NCI-H1436 treated with DMSO at 0.1 percent for 48 hours (cell line): ENCODE measurements around the gene FLVCR2.

Source experiments
- DNase-seq: peaks from one replicate; lab custom pipeline; 2025; lab: John Stamatoyannopoulos, UW

The FLVCR2 gene

DNA sequence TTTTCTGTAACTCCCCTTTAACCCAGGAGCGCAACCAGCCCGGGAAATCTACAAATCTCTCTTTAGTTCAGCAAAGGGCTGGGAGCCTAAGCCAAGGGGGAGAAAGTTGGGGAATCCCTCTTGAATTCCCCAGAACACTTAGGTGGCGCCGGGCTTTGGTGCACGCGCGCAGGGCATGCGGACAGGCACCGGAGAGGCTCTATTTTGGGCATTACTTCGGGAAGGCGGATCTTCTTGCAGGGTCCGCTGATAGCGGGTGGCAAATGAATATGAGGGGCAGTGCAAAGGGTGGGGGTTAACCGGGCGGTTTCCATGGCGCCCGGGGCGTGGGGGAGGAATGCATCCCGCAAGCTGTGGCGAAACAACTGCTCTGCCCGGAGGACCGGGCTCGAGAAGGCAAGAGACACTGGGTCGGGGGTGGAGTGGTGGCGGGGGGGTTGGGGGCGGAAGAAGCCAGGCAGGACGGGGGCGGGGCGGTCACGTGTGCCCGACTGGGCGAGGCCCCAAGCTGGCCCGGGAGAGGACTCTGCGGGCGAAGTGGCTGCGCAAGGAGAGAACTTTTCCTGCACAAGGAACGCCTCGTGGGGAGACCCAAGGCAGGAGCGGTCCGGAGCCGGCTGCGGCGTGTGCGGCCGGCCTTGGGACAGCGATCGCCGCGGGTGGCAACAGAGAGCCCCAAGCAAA is at the start of gene FLVCR2:
FLVCR2 (plus strand) TSS at position 519 of the 684 bp plus-strand sequence. CDS start 353 bp downstream, outside the sequence.
- DNase-seq: no peak

GRCh38 chr14:75531256-75531655 is 47.2 kb upstream of the FLVCR2 start:
- DNase-seq: no peak

GRCh38 chr14:75531660-75532317 is 46.6 kb upstream of the FLVCR2 start:
- no peak for DNase-seq

DNA sequence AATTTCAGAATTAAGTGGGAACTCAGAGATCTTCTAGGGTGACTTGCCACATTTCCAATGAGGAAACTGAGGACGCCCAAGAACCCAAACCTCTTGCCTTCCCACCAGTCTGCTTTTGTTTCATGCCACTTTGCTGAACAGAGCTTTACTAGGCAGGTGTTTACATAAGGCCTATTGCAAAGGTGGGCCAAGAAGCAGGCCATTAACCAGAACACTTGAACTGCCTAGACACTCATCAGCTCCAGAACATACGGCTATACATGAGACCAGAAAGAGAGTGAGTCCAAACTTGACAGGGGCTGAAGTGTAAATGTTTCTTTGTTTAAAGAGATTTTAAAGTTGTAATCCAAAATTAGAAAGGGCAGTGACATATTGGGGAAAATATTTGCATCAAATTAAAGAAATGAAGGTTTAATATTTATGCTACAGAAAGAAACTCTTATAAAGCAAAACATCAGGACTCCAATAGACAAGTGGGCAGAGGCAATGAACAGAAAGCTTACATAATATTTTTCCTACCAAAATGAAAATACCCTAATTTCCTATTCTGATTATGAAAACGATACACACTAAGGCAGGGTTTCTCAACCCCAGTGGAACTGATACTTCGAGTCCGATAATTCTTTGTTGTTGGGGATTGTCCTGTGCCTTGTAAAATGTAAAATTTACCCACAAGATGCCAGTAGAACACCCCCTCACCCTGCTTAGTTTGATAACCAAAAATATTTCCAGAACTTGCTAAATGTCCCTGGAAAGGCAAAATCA is 44.4 kb upstream of the FLVCR2 start:
- DNase-seq: no peak

- no peak for DNase-seq
Observed at GRCh38 chr14:75535164-75535898, 43.1 kb upstream of the FLVCR2 start.

DNA sequence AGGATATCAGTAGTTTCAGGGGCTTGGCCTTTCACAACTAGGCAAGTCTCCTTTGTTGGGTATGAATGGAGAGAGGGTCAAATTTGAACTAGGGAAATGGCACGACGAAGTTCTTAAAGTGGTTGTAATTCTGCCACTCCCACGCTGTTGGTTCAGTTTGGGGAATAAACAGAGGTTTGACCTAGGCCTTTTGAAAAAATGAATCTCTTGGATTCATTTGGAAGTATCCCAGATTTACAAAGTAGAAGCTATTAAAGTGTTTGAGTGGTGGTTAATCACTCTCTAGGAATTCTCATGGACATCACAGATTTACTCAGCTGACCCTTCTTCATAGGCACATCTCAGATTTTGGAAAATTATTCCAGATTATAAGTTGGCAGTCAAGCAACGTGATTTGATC is 41.3 kb upstream of the FLVCR2 start:
- no peak for DNase-seq

DNA sequence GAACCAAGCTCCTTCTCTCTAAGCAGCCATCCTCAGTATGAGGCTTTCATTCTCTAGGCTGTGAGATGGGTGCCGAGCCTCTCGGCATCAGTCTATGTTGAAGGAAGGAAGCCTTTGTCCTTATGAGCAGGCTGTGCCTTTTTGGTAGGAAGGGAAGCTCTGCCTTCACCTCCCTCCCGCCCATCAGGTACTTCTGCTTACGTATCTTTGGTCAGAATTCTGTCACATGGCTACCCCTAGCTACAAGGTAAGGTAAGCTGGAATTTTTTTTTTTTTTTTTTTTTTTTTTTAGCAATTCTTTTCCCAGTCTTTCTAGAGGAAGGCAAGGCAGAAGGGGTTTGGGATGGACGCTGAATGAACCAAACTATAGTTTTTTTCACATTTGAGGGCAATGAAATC is 39.3 kb upstream of the FLVCR2 start:
- no peak for DNase-seq

GRCh38 chr14:75539561-75540478 is 38.6 kb upstream of the FLVCR2 start:
- DNase-seq: no peak

DNA sequence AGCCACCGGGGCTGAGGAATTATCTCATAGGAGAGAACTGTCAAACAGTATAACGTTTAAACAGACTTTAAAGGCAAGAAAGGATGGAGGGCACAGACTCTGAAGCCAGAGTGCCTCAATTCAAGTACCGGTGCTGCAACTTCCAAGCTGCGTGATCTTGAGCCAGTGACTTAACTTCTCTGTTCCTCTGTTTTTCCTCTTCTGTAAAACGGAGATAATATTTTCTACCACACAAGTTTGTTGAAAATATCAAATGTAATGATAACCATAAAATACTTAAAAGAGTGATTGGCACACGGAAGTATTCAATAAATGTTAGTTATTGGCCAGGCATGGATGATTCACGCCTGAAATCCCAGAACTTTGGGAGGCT is 38.0 kb upstream of the FLVCR2 start:
- DNase-seq: no peak

- DNase-seq: no peak
Observed at GRCh38 chr14:75542588-75543091, 35.8 kb upstream of the FLVCR2 start.

GRCh38 chr14:75543253-75543652 is 35.2 kb upstream of the FLVCR2 start:
- no peak for DNase-seq

GRCh38 chr14:75543786-75544185 is 34.6 kb upstream of the FLVCR2 start:
- DNase-seq: no peak

GRCh38 chr14:75545907-75546306 is 32.5 kb upstream of the FLVCR2 start:
- no peak for DNase-seq

- no peak for DNase-seq
Observed at GRCh38 chr14:75547552-75548250, 30.7 kb upstream of the FLVCR2 start.

- DNase-seq: no peak
Observed at GRCh38 chr14:75548544-75548943, 29.9 kb upstream of the FLVCR2 start.

DNA sequence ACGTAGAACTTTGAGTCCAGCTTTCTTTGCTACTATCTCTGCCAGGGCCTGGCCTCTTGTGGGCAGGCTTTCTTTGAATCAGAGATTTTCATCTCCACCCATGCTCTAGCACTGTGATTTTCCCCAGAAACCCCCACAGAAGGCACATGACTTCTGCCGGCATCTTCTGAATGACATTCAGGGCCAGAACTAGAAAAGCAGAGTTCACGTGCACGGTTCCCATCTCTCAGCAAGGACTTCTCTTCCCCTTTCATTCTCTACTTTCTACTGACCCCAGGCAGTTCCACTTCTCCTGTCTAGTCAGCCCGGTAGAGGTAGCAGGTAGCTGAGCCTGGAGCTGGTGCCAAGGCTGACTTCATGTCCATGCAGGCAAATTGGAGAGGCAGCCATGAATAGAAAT is 29.3 kb upstream of the FLVCR2 start:
- no peak for DNase-seq

GRCh38 chr14:75551021-75551420 is 27.4 kb upstream of the FLVCR2 start:
- no peak for DNase-seq

GRCh38 chr14:75553157-75553556 is 25.3 kb upstream of the FLVCR2 start:
- no peak for DNase-seq

DNA sequence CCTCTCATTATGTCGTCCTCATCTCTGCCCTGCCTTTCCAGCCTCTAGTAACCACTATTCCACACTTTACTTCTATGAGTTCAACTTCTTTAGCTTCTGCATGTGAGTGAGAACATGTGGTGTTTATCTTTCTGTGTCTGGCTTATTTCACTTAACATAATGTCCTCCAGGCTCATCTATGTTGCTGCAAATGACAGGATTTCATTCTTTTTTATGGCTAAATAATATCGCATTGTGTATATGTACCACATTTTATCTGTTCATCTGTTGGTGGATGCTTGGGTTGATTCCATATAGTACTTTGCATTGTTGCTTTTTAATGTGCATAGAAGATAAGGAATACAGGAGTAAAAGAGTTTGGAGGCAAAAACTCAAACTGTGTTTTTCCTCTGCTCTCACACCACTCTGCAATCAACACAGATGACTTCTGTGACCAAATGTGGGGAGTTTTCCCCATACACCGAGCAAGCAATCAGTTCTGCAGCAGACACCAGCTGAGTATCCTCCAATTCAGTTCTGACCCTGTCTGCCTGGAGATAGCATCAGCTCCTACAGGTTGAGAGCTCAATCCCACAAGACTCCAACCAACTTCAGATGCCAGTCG is 24.6 kb upstream of the FLVCR2 start:
- no peak for DNase-seq

DNA sequence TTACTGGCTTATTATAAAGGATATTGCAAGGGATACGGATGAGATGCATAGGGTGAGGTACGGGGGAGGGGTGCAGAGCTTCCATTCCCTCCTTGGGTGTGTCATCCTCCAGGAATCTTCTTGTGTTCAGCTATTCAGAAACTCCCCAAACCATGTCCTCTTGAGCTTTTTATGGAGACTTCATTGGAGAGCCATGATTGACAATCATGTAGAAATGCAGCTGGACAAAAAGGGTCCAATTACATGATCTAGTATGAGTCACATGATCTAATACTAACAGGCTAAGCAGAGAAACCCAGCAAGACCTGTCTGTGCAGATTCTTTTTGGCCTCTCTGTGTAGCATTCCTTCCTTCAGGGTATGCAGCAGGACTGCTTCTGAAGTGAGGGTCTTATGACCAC is 23.9 kb upstream of the FLVCR2 start:
- DNase-seq: no peak
